BLaER1 treated with 17β-estradiol and CSF1 and Interleukin-3, amounts not matched to agents 10 nM and 100 nM (cell line): ENCODE data around the gene CPZ.

ENCODE experiments used
- H3K27ac ChIP-seq, 11 experiments: shearing (Covaris generic); formaldehyde crosslinking; 2 replicates each; pipeline ENCODE4 v1.8.1; 2022
- H3K27me3 ChIP-seq, 11 experiments: shearing (Covaris generic); formaldehyde crosslinking; 2 replicates each; pipeline ENCODE4 v1.8.1; 2022
- H3K36me3 ChIP-seq, 11 experiments: shearing (Covaris generic); formaldehyde crosslinking; 2 replicates each; pipeline ENCODE4 v1.8.1; 2022
- H3K4me1 ChIP-seq, 10 experiments: shearing (Covaris generic); formaldehyde crosslinking; 2 replicates each; pipeline ENCODE4 v1.8.1; 2022
- H3K4me2 ChIP-seq, 11 experiments: shearing (Covaris generic); formaldehyde crosslinking; 2 replicates each; pipeline ENCODE4 v1.8.1; 2022
- H3K4me3 ChIP-seq, 10 experiments: shearing (Covaris generic); formaldehyde crosslinking; 2 replicates each; pipeline ENCODE4 v1.8.1; 2022
- H3K9ac ChIP-seq, 11 experiments: shearing (Covaris generic); formaldehyde crosslinking; 2 replicates each; pipeline ENCODE4 v1.8.1; 2022
- H3K9me3 ChIP-seq, 11 experiments: shearing (Covaris generic); formaldehyde crosslinking; replicated peaks in 1 of 11; 2 replicates each; pipeline ENCODE4 v1.8.1; 2022
- H4K20me1 ChIP-seq, 11 experiments: shearing (Covaris generic); formaldehyde crosslinking; 2 replicates each; pipeline ENCODE4 v1.8.1; 2022
- Cebpa-rat ChIP-seq, 11 experiments: shearing (Covaris generic); IDR thresholded peaks; 2 replicates each; pipeline ENCODE4 v1.8.1; 2022

Gene CPZ

GRCh38 chr4:8644461-8644891 is 51.9 kb downstream of the CPZ start:
- Histone ChIP-seq H3K9ac (no peak overlapping the region), H3K4me3 (no peak overlapping the region), H4K20me1 (peaks cover 0 to 15% (median 0%) of the 10 kb centered on the region in 11 experiments; a peak in 3 of 22 replicates), H3K27ac (no peak overlapping the region), H3K27me3 (no peaks in the 10 kb centered on the region), H3K36me3 (no peaks in the 10 kb centered on the region), H3K9me3 (no peaks in the 10 kb centered on the region), H3K4me1 (peaks cover 0 to 27% (median 20%) of the 10 kb centered on the region in 10 experiments; a peak in 13 of 20 replicates), H3K4me2 (no peak overlapping the region)
- TF ChIP-seq Cebpa-rat (IDR thresholded peaks at IDR 0.05) = no peak

- Histone ChIP-seq H3K36me3 (no peaks in the 10 kb centered on the region), H3K4me3 (no peak overlapping the region), H3K27ac (no peak overlapping the region), H3K4me1 (peaks cover 0 to 21% (median 13%) of the 10 kb centered on the region in 10 experiments; a peak in 13 of 20 replicates), H3K27me3 (no peaks in the 10 kb centered on the region), H3K9me3 (no peaks in the 10 kb centered on the region), H3K4me2 (no peak overlapping the region), H3K9ac (no peak overlapping the region), H4K20me1 (peaks cover 0 to 15% (median 0%) of the 10 kb centered on the region in 11 experiments; a peak in 3 of 22 replicates)
- TF ChIP-seq Cebpa-rat (IDR thresholded peaks at IDR 0.05) = no peak
Measured at GRCh38 chr4:8644966-8645752, 52.6 kb downstream of the CPZ start.

- no peak overlapping the region for H3K4me2 ChIP-seq
- TF ChIP-seq Cebpa-rat (IDR thresholded peaks at IDR 0.05) = no peak
- H3K27ac ChIP-seq = no peak overlapping the region
- H3K4me1 ChIP-seq = peaks cover 0 to 16% (median 8%) of the 10 kb centered on the region in 10 experiments; a peak in 10 of 20 replicates
- no peaks in the 10 kb centered on the region for H3K36me3 ChIP-seq
- peaks cover 0 to 15% (median 0%) of the 10 kb centered on the region in 11 experiments; a peak in 3 of 22 replicates for H4K20me1 ChIP-seq
- no peaks in the 10 kb centered on the region for H3K27me3 ChIP-seq
- no peak overlapping the region for H3K4me3 ChIP-seq
- H3K9ac ChIP-seq = no peak overlapping the region
- H3K9me3 ChIP-seq = no peaks in the 10 kb centered on the region
Measured at GRCh38 chr4:8645753-8646124, 53.2 kb downstream of the CPZ start.

- H3K27me3 ChIP-seq = no peaks in the 10 kb centered on the region
- H3K36me3 ChIP-seq = no peaks in the 10 kb centered on the region
- no peak for TF ChIP-seq Cebpa-rat (IDR thresholded peaks at IDR 0.05)
- no peak overlapping the region for H3K4me2 ChIP-seq
- no peak overlapping the region for H3K4me3 ChIP-seq
- H4K20me1 ChIP-seq = peaks cover 0 to 16% (median 0%) of the 10 kb centered on the region in 11 experiments; a peak in 3 of 22 replicates
- H3K9me3 ChIP-seq = no peaks in the 10 kb centered on the region
- H3K9ac ChIP-seq = no peak overlapping the region
- H3K27ac ChIP-seq = no peak overlapping the region
- H3K4me1 ChIP-seq = peaks cover 0 to 15% (median 7%) of the 10 kb centered on the region in 10 experiments; a peak in 10 of 20 replicates
Measured at GRCh38 chr4:8646296-8647093, 53.9 kb downstream of the CPZ start.

DNA sequence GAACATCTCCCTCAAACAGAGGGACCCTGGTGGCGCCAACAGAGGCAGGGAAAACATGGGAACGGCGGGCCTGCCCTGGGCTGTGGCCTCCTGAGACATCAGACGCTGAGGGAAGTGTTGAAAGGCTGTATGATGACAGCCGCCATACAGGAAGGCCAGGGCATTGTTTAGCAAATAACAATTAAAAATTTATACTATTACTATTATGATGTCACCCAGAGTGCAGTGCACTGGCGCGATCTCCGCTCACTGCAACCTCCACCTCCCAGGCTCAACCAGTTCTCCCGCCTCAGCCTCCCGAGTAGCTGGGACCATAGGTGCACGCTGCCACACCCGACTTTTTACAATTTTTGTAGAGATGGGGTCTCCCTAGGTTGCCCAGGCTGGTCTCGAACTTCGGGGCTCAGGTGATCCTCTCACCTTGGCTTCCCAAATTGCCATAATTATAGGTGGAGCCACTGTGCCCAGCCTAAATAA is 54.6 kb downstream of the CPZ start:
- H3K9ac ChIP-seq = no peak overlapping the region
- H4K20me1 ChIP-seq = peaks cover 0 to 19% (median 0%) of the 10 kb centered on the region in 11 experiments; a peak in 2 of 22 replicates
- H3K4me3 ChIP-seq = no peak overlapping the region
- no peak overlapping the region for H3K27ac ChIP-seq
- H3K4me1 ChIP-seq = peaks cover 0 to 15% (median 7%) of the 10 kb centered on the region in 10 experiments; a peak in 10 of 20 replicates
- no peak overlapping the region for H3K4me2 ChIP-seq
- H3K27me3 ChIP-seq = no peaks in the 10 kb centered on the region
- TF ChIP-seq Cebpa-rat (IDR thresholded peaks at IDR 0.05) = no peak
- H3K36me3 ChIP-seq = no peaks in the 10 kb centered on the region
- no peaks in the 10 kb centered on the region for H3K9me3 ChIP-seq

DNA sequence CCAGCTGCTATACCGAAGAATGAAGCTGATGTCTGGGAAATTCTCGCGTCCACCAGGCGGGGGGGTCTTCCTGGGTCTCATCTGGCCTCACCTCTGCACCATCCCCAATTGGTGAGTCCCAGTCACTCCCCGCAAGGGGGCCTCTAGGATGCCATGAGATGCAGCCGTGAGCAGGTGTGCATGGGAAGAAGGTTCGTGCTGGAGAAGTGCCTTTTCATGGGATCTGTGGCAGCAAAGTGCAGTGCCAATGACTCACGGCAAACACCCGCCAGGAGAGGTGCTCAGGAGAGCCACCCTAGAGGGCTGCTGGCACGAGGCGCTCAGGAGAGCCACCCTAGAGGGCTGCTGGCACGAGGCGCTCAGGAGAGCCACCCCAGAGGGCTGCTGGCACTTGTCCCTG is 55.1 kb downstream of the CPZ start:
- peaks cover 0 to 13% (median 7%) of the 10 kb centered on the region in 10 experiments; a peak in 10 of 20 replicates for H3K4me1 ChIP-seq
- no peak overlapping the region for H3K27ac ChIP-seq
- no peak for TF ChIP-seq Cebpa-rat (IDR thresholded peaks at IDR 0.05)
- H3K27me3 ChIP-seq = no peaks in the 10 kb centered on the region
- H3K9ac ChIP-seq = no peak overlapping the region
- peaks cover 0 to 19% (median 0%) of the 10 kb centered on the region in 11 experiments; a peak in 2 of 22 replicates for H4K20me1 ChIP-seq
- no peak overlapping the region for H3K4me3 ChIP-seq
- H3K4me2 ChIP-seq = no peak overlapping the region
- no peaks in the 10 kb centered on the region for H3K36me3 ChIP-seq
- H3K9me3 ChIP-seq = no peaks in the 10 kb centered on the region

DNA sequence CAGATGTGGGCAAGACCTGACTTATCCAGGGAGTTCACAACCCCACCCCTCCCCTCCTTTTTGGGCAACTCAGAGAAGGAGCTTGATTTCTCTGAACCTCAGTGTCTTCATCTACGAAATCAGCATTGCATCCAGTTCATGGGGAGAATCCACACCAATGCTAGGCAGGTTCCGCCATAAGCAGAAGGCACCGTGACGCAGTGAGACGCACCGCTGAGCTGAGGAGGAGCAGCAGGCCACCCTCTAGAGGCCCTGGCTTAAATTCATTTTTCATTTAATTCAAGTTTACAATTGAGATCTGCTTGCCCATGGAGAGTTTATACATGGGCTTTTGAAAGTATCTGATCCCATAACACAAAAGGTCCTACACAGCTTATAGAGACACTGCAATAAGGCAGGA is 55.7 kb downstream of the CPZ start:
- H3K9ac ChIP-seq = no peak overlapping the region
- H3K4me2 ChIP-seq = no peak overlapping the region
- no peak for TF ChIP-seq Cebpa-rat (IDR thresholded peaks at IDR 0.05)
- no peaks in the 10 kb centered on the region for H3K9me3 ChIP-seq
- no peak overlapping the region for H3K4me3 ChIP-seq
- H3K27ac ChIP-seq = no peak overlapping the region
- no peaks in the 10 kb centered on the region for H3K36me3 ChIP-seq
- H3K4me1 ChIP-seq = peaks cover 0 to 6% (median 2%) of the 10 kb centered on the region in 10 experiments; a peak in 7 of 20 replicates
- H4K20me1 ChIP-seq = peaks cover 0 to 19% (median 0%) of the 10 kb centered on the region in 11 experiments; a peak in 2 of 22 replicates
- no peaks in the 10 kb centered on the region for H3K27me3 ChIP-seq

DNA sequence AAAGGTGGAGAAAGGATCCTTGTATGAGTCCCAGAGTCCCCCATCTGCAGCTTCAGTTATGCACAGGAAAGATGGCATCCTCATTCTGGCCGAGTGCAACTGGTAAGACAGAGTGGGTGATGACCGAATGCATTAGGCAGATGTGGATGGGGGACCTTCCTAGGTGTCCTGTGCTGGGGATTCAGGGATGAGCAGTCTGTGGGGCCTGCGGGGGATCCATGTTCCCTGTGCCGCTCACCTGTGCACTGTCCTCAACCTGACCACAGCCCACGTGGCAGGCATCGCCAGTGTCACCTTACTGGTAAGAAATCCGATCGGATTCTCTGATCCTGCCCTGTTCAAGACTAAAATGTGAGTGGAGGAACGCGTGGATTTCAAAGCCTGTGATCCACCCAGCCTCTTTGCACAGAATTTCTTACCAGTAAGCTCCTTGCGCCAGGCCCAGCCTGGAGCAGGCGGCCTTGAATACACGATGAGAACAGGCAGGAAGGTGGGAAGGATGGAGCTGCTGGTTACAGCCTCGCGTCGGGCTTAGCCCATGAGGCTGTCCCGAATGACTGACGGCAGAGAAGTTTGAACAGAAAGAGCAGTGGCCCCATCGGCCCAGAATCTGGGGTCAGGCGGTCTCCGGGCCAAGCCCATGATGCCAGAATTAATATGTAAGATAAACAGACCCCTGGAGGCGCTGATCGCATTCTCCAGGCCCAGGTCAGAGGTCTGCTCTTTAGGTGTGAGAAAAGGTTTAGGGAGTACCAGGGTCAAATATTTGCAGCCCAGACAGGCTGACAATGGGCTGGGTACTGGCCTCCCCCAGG is 56.5 kb downstream of the CPZ start:
- no peak for TF ChIP-seq Cebpa-rat (IDR thresholded peaks at IDR 0.05)
- H4K20me1 ChIP-seq = peaks cover 0 to 15% (median 0%) of the 10 kb centered on the region in 11 experiments; a peak in 2 of 22 replicates
- no peaks in the 10 kb centered on the region for H3K4me1 ChIP-seq
- peaks cover 0 to 4% (median 2%) of the 10 kb centered on the region in 11 experiments; a peak in 11 of 22 replicates for H3K9me3 ChIP-seq
- no peaks in the 10 kb centered on the region for H3K36me3 ChIP-seq
- no peak overlapping the region for H3K4me3 ChIP-seq
- no peak overlapping the region for H3K27ac ChIP-seq
- H3K27me3 ChIP-seq = no peaks in the 10 kb centered on the region
- H3K9ac ChIP-seq = no peak overlapping the region
- no peak overlapping the region for H3K4me2 ChIP-seq
